GM19193 (cell line): ENCODE measurements around the gene DEF6.

Source experiments
- POLR2A ChIP-seq: IDR thresholded peaks from 4 replicates; pipeline ENCODE4 v1.6.1; 2011; ENCODE audit not compliant: insufficient read depth, insufficient read length; ENCODE audit errors: extremely low read depth

DEF6 gene

GRCh38 chr6:35351422-35351821, 53.8 kb downstream of the DEF6 start:
- TF ChIP-seq POLR2A = no peak

DNA sequence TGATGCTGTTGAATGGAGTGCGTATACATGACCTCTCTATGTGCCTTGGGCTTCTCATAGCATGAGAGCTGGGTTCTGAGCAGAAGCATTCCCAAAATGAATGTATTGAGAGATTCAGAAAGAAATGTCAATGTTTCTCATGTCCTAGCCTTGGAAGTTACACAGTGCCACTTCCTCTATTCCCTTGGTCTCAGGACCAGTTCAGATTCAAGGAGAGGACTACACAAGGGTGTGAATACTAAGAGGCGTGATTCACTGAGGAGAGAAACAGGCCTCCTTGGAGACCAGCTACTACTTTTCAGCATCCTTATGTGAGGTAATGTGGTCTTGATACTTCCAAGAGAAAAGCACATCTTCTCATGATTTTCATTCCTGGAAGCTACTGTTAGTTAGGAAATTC, 55.1 kb downstream of the DEF6 start:
- TF ChIP-seq POLR2A = no peak

- no peak for TF ChIP-seq POLR2A
Measured at GRCh38 chr6:35354361-35355135, 56.9 kb downstream of the DEF6 start.

DNA sequence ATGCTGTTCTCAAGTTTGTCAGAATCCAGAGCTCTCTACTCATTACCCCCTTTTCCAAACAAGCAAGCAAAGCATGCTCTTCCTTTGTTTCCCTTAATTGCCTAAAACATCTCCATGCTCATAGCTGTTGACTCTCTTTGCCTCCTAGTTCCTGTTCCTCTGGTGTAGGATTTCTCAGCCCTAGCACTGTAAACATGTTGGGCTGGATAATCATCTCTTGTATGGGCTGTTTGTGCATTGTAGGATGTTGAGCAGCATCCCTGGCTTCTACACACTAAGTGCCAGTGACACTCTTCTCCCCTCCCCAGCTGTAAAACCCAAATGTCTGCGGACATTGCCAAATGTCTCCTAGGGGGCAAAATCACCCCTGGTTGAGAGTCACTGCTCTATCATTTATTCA, 58.8 kb downstream of the DEF6 start:
- TF ChIP-seq POLR2A = no peak

- no peak for TF ChIP-seq POLR2A
Measured at GRCh38 chr6:35357677-35358076, 60.1 kb downstream of the DEF6 start.

DNA sequence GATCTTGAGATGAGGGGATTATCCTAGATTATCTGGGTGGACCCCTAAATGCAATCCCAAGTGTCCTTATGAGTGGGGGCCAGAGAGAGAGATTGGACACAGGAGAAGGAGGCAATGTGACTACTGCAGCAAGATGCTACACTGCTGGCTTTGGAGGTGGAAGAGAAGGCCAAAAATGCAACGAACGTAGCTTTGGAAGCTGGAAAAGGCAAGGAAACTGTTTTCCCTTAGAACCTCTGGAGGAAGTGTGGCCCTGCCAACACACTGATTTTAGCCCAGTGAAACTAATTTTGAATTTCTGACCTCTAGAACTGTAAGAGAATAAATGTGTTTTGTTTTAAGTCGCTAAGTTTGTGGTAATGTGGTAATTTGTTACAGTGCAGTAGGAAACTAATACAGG, 60.5 kb downstream of the DEF6 start:
- no peak for TF ChIP-seq POLR2A

GRCh38 chr6:35359346-35359743, 61.7 kb downstream of the DEF6 start:
- TF ChIP-seq POLR2A = no peak

DNA sequence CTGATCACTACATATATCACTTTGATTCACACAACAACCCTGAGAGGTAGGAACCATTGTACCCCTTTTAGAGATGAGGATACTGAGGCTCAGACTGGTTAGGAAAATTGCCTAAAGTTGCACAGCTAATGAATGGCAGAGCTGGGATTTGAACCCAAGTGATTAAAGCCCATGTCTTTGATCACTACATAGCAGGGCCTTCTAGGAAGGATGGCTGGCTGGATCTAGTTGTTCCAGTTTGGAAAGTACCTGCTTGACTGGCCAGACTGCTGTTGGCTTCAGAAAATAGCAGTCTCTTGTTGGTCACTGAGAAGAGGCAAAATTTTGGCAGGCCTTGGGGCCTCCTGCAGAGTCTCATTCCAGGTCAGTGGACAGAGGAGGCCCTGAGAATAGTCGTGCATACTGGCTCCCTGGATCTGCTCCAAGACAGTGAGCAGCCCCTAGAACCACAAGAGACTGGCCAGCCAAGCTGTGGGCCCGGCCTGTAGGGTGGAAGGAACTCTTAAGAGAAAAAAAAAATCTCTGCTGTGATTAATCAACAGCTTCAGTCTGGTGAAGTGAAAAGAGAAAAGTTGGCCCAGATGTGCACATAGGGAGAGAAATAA, 62.2 kb downstream of the DEF6 start:
- no peak for TF ChIP-seq POLR2A

GRCh38 chr6:35360349-35361138, 62.9 kb downstream of the DEF6 start:
- no peak for TF ChIP-seq POLR2A

DNA sequence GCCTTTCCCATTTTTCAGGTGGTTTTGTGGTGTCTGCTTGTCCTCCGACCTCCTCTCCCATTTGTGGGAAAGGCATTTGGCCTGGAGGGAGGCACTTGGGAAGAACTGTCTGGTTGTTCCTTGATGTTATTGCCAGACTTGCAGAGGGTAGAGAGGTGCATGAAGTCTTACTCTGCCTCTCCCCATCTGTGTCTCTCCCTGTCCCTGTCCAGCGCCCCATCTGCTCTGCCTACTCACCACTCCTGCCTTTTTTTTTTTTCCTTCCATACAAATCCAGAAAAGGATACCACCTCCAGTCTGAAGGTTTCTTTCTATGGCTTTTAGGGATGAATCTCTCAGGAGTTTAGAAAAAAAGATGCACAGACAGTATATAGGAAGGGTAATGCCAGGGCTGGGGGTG, 64.6 kb downstream of the DEF6 start:
- no peak for TF ChIP-seq POLR2A

DNA sequence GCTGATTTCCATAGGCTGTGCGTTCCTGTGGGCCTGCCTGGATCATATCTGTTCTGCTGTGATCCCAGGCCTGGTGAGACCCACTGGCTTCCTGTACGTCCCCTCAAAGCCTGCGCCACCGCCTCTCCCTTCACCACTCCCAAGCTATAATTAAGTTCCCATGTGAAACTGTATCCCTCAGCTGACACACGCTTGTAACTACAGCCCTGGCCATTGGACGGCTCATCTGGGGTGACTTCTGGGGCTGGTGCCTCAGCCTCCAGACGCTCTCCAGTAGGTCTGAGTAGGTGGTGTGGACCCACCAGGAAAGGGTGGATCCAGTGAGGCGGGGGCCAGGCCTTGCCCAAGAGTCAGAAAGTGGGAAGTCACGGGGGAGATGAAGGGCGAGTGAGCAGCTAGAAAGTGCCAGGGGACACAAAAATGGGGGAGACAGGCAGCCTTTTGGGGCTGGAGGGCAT, 65.7 kb downstream of the DEF6 start:
- no peak for TF ChIP-seq POLR2A

DNA sequence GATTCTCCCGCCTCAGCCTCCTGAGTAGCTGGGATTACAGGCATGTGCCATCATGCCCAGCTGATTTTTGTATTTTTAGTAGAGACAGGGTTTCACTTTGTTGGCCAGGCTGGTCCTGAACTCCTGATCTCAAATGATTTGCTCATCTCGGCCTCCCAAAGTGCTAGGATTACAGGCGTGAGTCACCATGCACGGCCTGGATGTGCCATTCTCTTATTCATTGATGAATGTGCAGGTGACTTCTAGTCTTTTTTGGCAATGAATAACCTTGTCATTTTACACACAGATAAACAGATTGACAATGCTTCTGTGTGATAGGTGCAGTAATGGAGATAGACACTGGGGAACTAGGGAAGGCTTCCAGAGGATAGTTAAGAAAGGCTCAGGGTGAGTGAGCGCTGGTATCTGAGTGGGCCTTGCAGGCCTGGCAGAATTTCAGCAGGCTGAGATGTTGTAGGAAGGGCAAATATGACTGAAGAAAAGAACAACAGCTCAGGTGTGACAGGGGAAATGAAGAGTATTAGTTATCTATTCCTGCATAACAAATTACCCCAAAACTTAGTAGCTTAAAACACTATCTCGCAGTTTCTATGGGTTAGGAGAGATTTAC, 68.1 kb downstream of the DEF6 start:
- no peak for TF ChIP-seq POLR2A

- no peak for TF ChIP-seq POLR2A
Measured at GRCh38 chr6:35366204-35366596, 68.6 kb downstream of the DEF6 start.

DNA sequence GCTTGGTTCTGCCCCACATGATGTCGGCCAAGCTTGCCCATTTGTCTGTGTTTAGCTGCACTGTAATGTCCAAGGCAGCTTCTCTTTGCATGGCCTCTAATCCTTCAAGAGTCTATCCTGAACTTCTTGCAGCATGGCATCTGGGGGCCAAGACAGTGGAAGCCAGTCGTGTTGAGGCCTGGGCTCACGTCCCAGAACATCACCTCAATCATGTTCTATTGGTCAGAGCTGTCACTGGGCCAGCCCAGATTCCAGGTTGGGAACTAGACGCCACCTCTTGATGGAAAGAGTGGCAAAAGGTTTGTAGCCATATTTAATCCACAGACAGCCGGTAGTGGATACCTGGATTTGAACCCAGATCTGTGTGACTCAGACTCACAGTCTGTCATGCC, 70.0 kb downstream of the DEF6 start:
- TF ChIP-seq POLR2A = no peak
